Mesendoderm (in vitro differentiated cells): ENCODE results near the gene KLRF2.

Experiments
- DNase-seq: peaks from one replicate; pipeline ENCODE4 v3.0.0; 2013
- H2AK5ac ChIP-seq: 2 replicates; pipeline ENCODE4 v1.6.1; 2013; ENCODE audit warnings: low read length, inconsistent platforms
- H2BK120ac ChIP-seq: 2 replicates; pipeline ENCODE4 v1.6.1; 2013; ENCODE audit warnings: low read depth, mild to moderate bottlenecking, low read length, moderate library complexity, mixed read lengths
- H2BK15ac ChIP-seq: replicated peaks from 2 replicates; pipeline ENCODE4 v1.6.1; 2013; ENCODE audit warnings: low read depth, mild to moderate bottlenecking, moderate library complexity
- H2BK5ac ChIP-seq: 2 replicates; pipeline ENCODE4 v1.6.1; 2013; ENCODE audit warnings: low read length, inconsistent platforms
- H3K18ac ChIP-seq: 2 replicates; pipeline ENCODE4 v1.6.1; 2013; ENCODE audit warnings: mild to moderate bottlenecking, low read length, mixed read lengths
- H3K23ac ChIP-seq: one replicate; pipeline ENCODE4 v1.6.1; 2013; ENCODE audit warnings: low read length
- H3K27ac ChIP-seq: 2 replicates; pipeline ENCODE4 v1.5.1; 2013; ENCODE audit warnings: low read depth, mild to moderate bottlenecking, inconsistent platforms, low read length, moderate library complexity
- H3K27me3 ChIP-seq: 2 replicates; pipeline ENCODE4 v1.6.1; 2013; ENCODE audit warnings: low read length, control low read depth, mild to moderate bottlenecking, inconsistent platforms; ENCODE audit not compliant: insufficient read depth, poor library complexity
- H3K36me3 ChIP-seq: 2 replicates; pipeline ENCODE4 v1.6.1; 2013; ENCODE audit warnings: low read length, inconsistent platforms; ENCODE audit not compliant: control insufficient read depth, insufficient read depth
- H3K4ac ChIP-seq: one replicate; pipeline ENCODE4 v1.6.1; 2013; ENCODE audit warnings: low read depth, mild to moderate bottlenecking, low read length, moderate library complexity
- H3K4me1 ChIP-seq: 2 replicates; pipeline ENCODE4 v1.6.1; 2013; ENCODE audit warnings: low read depth, low read length, inconsistent platforms; ENCODE audit not compliant: control insufficient read depth
- H3K4me2 ChIP-seq: 2 replicates; pipeline ENCODE4 v1.6.1; 2013; ENCODE audit warnings: low read length
- H3K4me3 ChIP-seq: 2 replicates; pipeline ENCODE4 v1.5.1; 2013; ENCODE audit warnings: mild to moderate bottlenecking, low read length
- H3K56ac ChIP-seq: one replicate; pipeline ENCODE4 v1.6.1; 2013; ENCODE audit warnings: low read length
- H3K79me1 ChIP-seq: 2 replicates; pipeline ENCODE4 v1.6.1; 2013; ENCODE audit warnings: low read length, inconsistent platforms
- H3K79me2 ChIP-seq: 2 replicates; pipeline ENCODE4 v1.6.1; 2013; ENCODE audit warnings: mild to moderate bottlenecking, low read length; ENCODE audit not compliant: control insufficient read depth, insufficient read depth
- H3K9ac ChIP-seq: 2 replicates; pipeline ENCODE4 v1.6.1; 2013; ENCODE audit warnings: low read length, inconsistent platforms
- H4K5ac ChIP-seq: one replicate; pipeline ENCODE4 v1.6.1; 2013; ENCODE audit warnings: low read length
- H4K8ac ChIP-seq: one replicate; pipeline ENCODE4 v1.6.1; 2013; ENCODE audit warnings: low read depth, mild to moderate bottlenecking, control low read depth, low read length, moderate library complexity
- WGBS: extraction: QIAGEN DNeasy Blood & Tissue Kit; methylation state at CpG from one replicate; pipeline ENCODE4 v1.1.7; 2013; ENCODE audit warnings: low lambda C conversion rate, missing lambda C conversion rate; ENCODE audit not compliant: insufficient coverage; ENCODE audit errors: extremely low coverage; 5-methylcytosine and 5-hydroxymethylcytosine counted together

Gene KLRF2

DNA sequence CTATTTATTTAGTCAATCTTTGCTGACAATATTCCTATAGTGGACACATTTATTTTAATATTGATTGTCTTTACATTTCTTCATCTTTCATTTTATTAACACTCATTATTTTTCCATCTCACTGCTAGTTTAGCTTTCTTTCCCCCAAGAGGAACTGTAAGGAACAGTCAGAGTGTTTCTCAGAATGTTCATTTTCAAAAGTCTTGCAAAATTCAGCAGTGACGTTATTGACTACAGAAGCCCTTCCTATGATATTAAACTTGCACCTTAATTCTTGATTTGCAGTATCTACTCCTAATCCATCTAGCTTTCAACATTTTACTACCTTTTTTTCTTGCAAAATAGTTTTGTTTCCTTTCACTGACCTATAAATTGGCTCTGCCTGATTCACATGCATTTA is 25.1 kb upstream of the KLRF2 start:
- Histone ChIP-seq H3K4me1 (peaks cover 4% of the 10 kb centered on the region), H2AK5ac (no peak overlapping the region), H4K5ac (no peak overlapping the region), H2BK15ac (no peak overlapping the region), H3K9ac (no peak overlapping the region), H3K79me1 (no peaks in the 10 kb centered on the region), H3K4me3 (no peak overlapping the region), H2BK5ac (no peak overlapping the region), H3K36me3 (no peaks in the 10 kb centered on the region), H2BK120ac (no peak overlapping the region), H3K27me3 (no peaks in the 10 kb centered on the region), H3K79me2 (no peaks in the 10 kb centered on the region), H3K56ac (no peak overlapping the region), H3K23ac (no peak overlapping the region), H3K27ac (no peak overlapping the region), H3K4ac (no peak overlapping the region), H4K8ac (no peak overlapping the region), H3K18ac (no peak overlapping the region), H3K4me2 (no peak overlapping the region)
- DNase-seq: no peak
- WGBS: no CpG with 5 or more reads among the region's 1 CpG

DNA sequence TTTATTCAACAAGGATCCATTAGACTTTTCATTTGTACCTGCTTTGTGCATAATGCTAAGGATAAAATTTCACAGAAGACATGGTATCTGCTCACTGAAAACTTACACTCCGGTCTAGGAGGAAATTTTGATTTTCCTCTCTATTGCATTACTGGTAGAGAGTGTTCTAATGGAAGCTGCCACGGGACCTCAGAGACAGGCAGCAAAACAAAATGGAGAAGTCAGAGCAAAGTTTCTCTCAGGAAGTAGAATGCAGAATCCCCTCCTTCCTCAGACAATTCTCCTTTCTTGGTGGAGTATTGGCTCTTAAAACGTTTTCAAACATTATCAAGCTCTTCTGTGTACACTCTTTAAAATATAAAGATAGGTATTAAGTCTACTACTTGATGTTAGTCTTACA is 24.4 kb upstream of the KLRF2 start:
- H4K5ac ChIP-seq: no peak overlapping the region
- no peak overlapping the region for H3K9ac ChIP-seq
- H3K36me3 ChIP-seq: no peaks in the 10 kb centered on the region

DNA sequence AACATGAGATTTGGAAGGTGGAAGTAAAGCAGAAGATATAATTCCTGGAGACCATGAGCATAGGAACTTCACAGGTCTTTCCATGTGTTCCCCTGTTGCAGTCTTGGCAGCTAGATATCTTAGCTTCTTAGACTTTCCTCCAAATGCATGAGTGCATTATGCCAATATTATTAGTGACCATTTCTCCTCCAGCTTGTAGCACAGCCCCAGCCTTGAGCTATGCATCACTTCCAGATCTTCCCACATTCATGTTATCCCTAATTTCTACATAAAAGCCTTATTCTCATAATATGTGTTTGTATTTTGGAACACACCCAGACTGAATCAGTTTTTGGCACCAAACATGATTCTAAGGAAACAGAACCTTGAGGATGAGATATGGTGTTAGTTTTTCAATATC is 23.2 kb upstream of the KLRF2 start:
- Histone ChIP-seq H3K79me1 (no peaks in the 10 kb centered on the region), H3K4me2 (no peak overlapping the region), H3K56ac (no peak overlapping the region), H3K79me2 (no peaks in the 10 kb centered on the region), H3K23ac (no peak overlapping the region), H3K4me3 (no peak overlapping the region), H3K4ac (no peak overlapping the region), H3K9ac (no peak overlapping the region), H3K27me3 (no peaks in the 10 kb centered on the region), H3K18ac (no peak overlapping the region), H2BK5ac (no peak overlapping the region), H2BK15ac (no peak overlapping the region), H3K4me1 (no peaks in the 10 kb centered on the region), H3K27ac (no peak overlapping the region), H4K8ac (no peak overlapping the region), H3K36me3 (no peaks in the 10 kb centered on the region), H4K5ac (no peak overlapping the region), H2AK5ac (no peak overlapping the region), H2BK120ac (no peak overlapping the region)
- DNase-seq: no peak

More for the DNA sequence above, 24.4 kb upstream of the KLRF2 start:
- no CpG with 5 or more reads among the region's 3 CpGs for WGBS
- no peaks in the 10 kb centered on the region for H3K27me3 ChIP-seq
- H3K18ac ChIP-seq: no peak overlapping the region
- H3K56ac ChIP-seq: no peak overlapping the region
- H3K79me2 ChIP-seq: no peaks in the 10 kb centered on the region
- peaks cover 3% of the 10 kb centered on the region for H3K4me1 ChIP-seq
- DNase-seq: no peak
- H2BK15ac ChIP-seq: no peak overlapping the region
- H3K23ac ChIP-seq: no peak overlapping the region
- no peak overlapping the region for H3K4ac ChIP-seq
- H3K79me1 ChIP-seq: no peaks in the 10 kb centered on the region
- no peak overlapping the region for H2BK120ac ChIP-seq
- no peak overlapping the region for H3K27ac ChIP-seq
- H3K4me3 ChIP-seq: no peak overlapping the region
- no peak overlapping the region for H2BK5ac ChIP-seq
- no peak overlapping the region for H3K4me2 ChIP-seq
- no peak overlapping the region for H4K8ac ChIP-seq
- H2AK5ac ChIP-seq: no peak overlapping the region

- Histone ChIP-seq H3K4ac (no peak overlapping the region), H3K4me1 (peaks cover 2% of the 10 kb centered on the region), H3K9ac (no peak overlapping the region), H2AK5ac (no peak overlapping the region), H3K27me3 (no peaks in the 10 kb centered on the region), H3K36me3 (no peaks in the 10 kb centered on the region), H3K4me2 (no peak overlapping the region), H3K23ac (no peak overlapping the region), H3K56ac (no peak overlapping the region), H3K18ac (no peak overlapping the region), H3K4me3 (no peak overlapping the region), H3K79me2 (no peaks in the 10 kb centered on the region), H2BK5ac (no peak overlapping the region), H2BK120ac (no peak overlapping the region), H4K8ac (no peak overlapping the region), H2BK15ac (no peak overlapping the region), H3K27ac (no peak overlapping the region), H4K5ac (no peak overlapping the region), H3K79me1 (no peaks in the 10 kb centered on the region)
- no peak for DNase-seq
- no CpG with 5 or more reads among the region's 4 CpGs for WGBS
Observed at GRCh38 chr12:9864913-9865675, 16.2 kb upstream of the KLRF2 start.

GRCh38 chr12:9866860-9867269 is 14.4 kb upstream of the KLRF2 start:
- no peak overlapping the region for H3K4me3 ChIP-seq
- no peak overlapping the region for H3K27ac ChIP-seq
- no peak overlapping the region for H3K4me2 ChIP-seq
- no peak overlapping the region for H3K23ac ChIP-seq
- no peak overlapping the region for H2BK120ac ChIP-seq
- no peak overlapping the region for H4K8ac ChIP-seq
- H4K5ac ChIP-seq: no peak overlapping the region
- H3K4me1 ChIP-seq: peaks cover 2% of the 10 kb centered on the region
- H3K9ac ChIP-seq: no peak overlapping the region
- H3K79me1 ChIP-seq: no peaks in the 10 kb centered on the region
- no peak overlapping the region for H3K18ac ChIP-seq
- no peak overlapping the region for H3K4ac ChIP-seq
- no peak overlapping the region for H3K56ac ChIP-seq
- WGBS: no CpG with 5 or more reads among the region's 4 CpGs
- no peak for DNase-seq
- H3K36me3 ChIP-seq: no peaks in the 10 kb centered on the region
- no peaks in the 10 kb centered on the region for H3K27me3 ChIP-seq
- no peak overlapping the region for H2BK15ac ChIP-seq
- no peak overlapping the region for H2BK5ac ChIP-seq
- H2AK5ac ChIP-seq: no peak overlapping the region
- no peaks in the 10 kb centered on the region for H3K79me2 ChIP-seq

- Histone ChIP-seq H3K23ac (no peak overlapping the region), H4K8ac (no peak overlapping the region), H3K4me2 (no peak overlapping the region), H3K18ac (no peak overlapping the region), H2BK15ac (no peak overlapping the region), H3K4ac (no peak overlapping the region), H3K4me3 (no peak overlapping the region), H3K79me1 (no peaks in the 10 kb centered on the region), H3K27ac (no peak overlapping the region), H3K9ac (no peak overlapping the region), H2BK120ac (no peak overlapping the region), H4K5ac (no peak overlapping the region), H3K27me3 (no peaks in the 10 kb centered on the region), H3K36me3 (no peaks in the 10 kb centered on the region), H2AK5ac (no peak overlapping the region), H3K4me1 (peaks cover 2% of the 10 kb centered on the region), H3K79me2 (no peaks in the 10 kb centered on the region), H3K56ac (no peak overlapping the region), H2BK5ac (no peak overlapping the region)
- no peak for DNase-seq
- no CpG with 5 or more reads among the region's 4 CpGs for WGBS
Observed at GRCh38 chr12:9867531-9867930, 13.8 kb upstream of the KLRF2 start.
